Measurements from ENCODE around the gene PPP2R5C.

Gene PPP2R5C

GRCh38 chr14:101908795-101909194 is 147.3 kb downstream of the PPP2R5C start:
- no peaks in the 10 kb centered on the region for H3K9me3 ChIP-seq (ENCODE audit: control insufficient read depth, low read length)
- no peak overlapping the region for H3K18ac ChIP-seq (ENCODE audit: low read depth in 1 of 2, low read length in 2 of 2)
- no peak overlapping the region for H3K27ac ChIP-seq (ENCODE audit: low read length, poor library complexity, severe bottlenecking)
- no peak overlapping the region for H3K4ac ChIP-seq (ENCODE audit: low read depth in 1 of 2, low read length in 2 of 2)
- no peak overlapping the region for H2AK5ac ChIP-seq (ENCODE audit: low read length, severe bottlenecking)
- no peak overlapping the region for H2BK120ac ChIP-seq (ENCODE audit: low read depth, low read length)
- H3K4me3 ChIP-seq (ENCODE audit: insufficient read depth in 1 of 2, low read depth in 1 of 2, low read length in 2 of 2) = no peak overlapping the region
- H3K4me2 ChIP-seq (ENCODE audit: low read length, poor library complexity, severe bottlenecking) = no peak overlapping the region
- H3K9ac ChIP-seq (ENCODE audit: low read length) = no peak overlapping the region
- H3K4me1 ChIP-seq (ENCODE audit: control insufficient read depth, insufficient read depth, low read depth, low read length) = no peaks in the 10 kb centered on the region
- no peak overlapping the region for H4K91ac ChIP-seq (ENCODE audit: low read length)
- H2AFZ ChIP-seq (ENCODE audit: low read depth, low read length) = no peak overlapping the region
- H2BK12ac ChIP-seq (ENCODE audit: low read length in 2 of 2) = no peak overlapping the region
- no peaks in the 10 kb centered on the region for H3K27me3 ChIP-seq (ENCODE audit: control insufficient read depth in 1 of 2, insufficient read depth in 1 of 2, low read length in 2 of 2)
- 98% methylated on average over 7 of the region's 8 CpGs for WGBS
- no peak overlapping the region for H3K23ac ChIP-seq (ENCODE audit: low read length in 2 of 2)
- H2BK5ac ChIP-seq (ENCODE audit: low read depth, low read length, poor library complexity, severe bottlenecking) = no peak overlapping the region
- H2BK15ac ChIP-seq (ENCODE audit: low read depth, poor library complexity, severe bottlenecking) = no peak overlapping the region
- H4K8ac ChIP-seq (ENCODE audit: low read length) = no peak overlapping the region
- no peak for DNase-seq
- peaks cover 49 to 81% of the 10 kb centered on the region in 2 experiments for H3K36me3 ChIP-seq (ENCODE audit: control insufficient read depth in 1 of 2, insufficient read depth in 2 of 2, low read depth in 1 of 2, low read length in 2 of 2)
- H3K14ac ChIP-seq (ENCODE audit: low read length in 2 of 2) = no peak overlapping the region
- peaks cover 10% of the 10 kb centered on the region for H3K79me1 ChIP-seq (replicated peaks; ENCODE audit: low read length, poor library complexity, severe bottlenecking)

GRCh38 chr14:101909371-101910096 is 148.0 kb downstream of the PPP2R5C start:
- no peaks in the 10 kb centered on the region for H3K27me3 ChIP-seq (ENCODE audit: control insufficient read depth in 1 of 2, insufficient read depth in 1 of 2, low read length in 2 of 2)
- H2BK5ac ChIP-seq (ENCODE audit: low read depth, low read length, poor library complexity, severe bottlenecking) = no peak overlapping the region
- no peak overlapping the region for H2AK5ac ChIP-seq (ENCODE audit: low read length, severe bottlenecking)
- H3K23ac ChIP-seq (ENCODE audit: low read length in 2 of 2) = no peak overlapping the region
- H3K4me1 ChIP-seq (ENCODE audit: control insufficient read depth, insufficient read depth, low read depth, low read length) = no peaks in the 10 kb centered on the region
- 98% methylated on average over 9 of the region's 12 CpGs for WGBS
- no peak overlapping the region for H3K27ac ChIP-seq (ENCODE audit: low read length, poor library complexity, severe bottlenecking)
- H3K14ac ChIP-seq (ENCODE audit: low read length in 2 of 2) = no peak overlapping the region
- peaks cover 51 to 83% of the 10 kb centered on the region in 2 experiments for H3K36me3 ChIP-seq (ENCODE audit: control insufficient read depth in 1 of 2, insufficient read depth in 2 of 2, low read depth in 1 of 2, low read length in 2 of 2)
- H3K9me3 ChIP-seq (ENCODE audit: control insufficient read depth, low read length) = no peaks in the 10 kb centered on the region
- H4K91ac ChIP-seq (ENCODE audit: low read length) = no peak overlapping the region
- no peak overlapping the region for H4K8ac ChIP-seq (ENCODE audit: low read length)
- peaks cover 12% of the 10 kb centered on the region for H3K79me1 ChIP-seq (replicated peaks; ENCODE audit: low read length, poor library complexity, severe bottlenecking)
- H3K9ac ChIP-seq (ENCODE audit: low read length) = no peak overlapping the region
- H2AFZ ChIP-seq (ENCODE audit: low read depth, low read length) = no peak overlapping the region
- no peak overlapping the region for H3K4me3 ChIP-seq (ENCODE audit: insufficient read depth in 1 of 2, low read depth in 1 of 2, low read length in 2 of 2)
- no peak overlapping the region for H3K4ac ChIP-seq (ENCODE audit: low read depth in 1 of 2, low read length in 2 of 2)
- no peak for DNase-seq
- no peak overlapping the region for H2BK12ac ChIP-seq (ENCODE audit: low read length in 2 of 2)
- no peak overlapping the region for H2BK15ac ChIP-seq (ENCODE audit: low read depth, poor library complexity, severe bottlenecking)
- H3K18ac ChIP-seq (ENCODE audit: low read depth in 1 of 2, low read length in 2 of 2) = no peak overlapping the region
- no peak overlapping the region for H2BK120ac ChIP-seq (ENCODE audit: low read depth, low read length)
- H3K4me2 ChIP-seq (ENCODE audit: low read length, poor library complexity, severe bottlenecking) = no peak overlapping the region

- DNase-seq = no peak
- H3K4me3 ChIP-seq (ENCODE audit: insufficient read depth in 1 of 2, low read depth in 1 of 2, low read length in 2 of 2) = no peak overlapping the region
- no peaks in the 10 kb centered on the region for H3K9me3 ChIP-seq (ENCODE audit: control insufficient read depth, low read length)
- no peak overlapping the region for H3K9ac ChIP-seq (ENCODE audit: low read length)
- H3K4me2 ChIP-seq (ENCODE audit: low read length, poor library complexity, severe bottlenecking) = no peak overlapping the region
- no peak overlapping the region for H2BK120ac ChIP-seq (ENCODE audit: low read depth, low read length)
- H4K91ac ChIP-seq (ENCODE audit: low read length) = no peak overlapping the region
- H3K4ac ChIP-seq (ENCODE audit: low read depth in 1 of 2, low read length in 2 of 2) = no peak overlapping the region
- 100% methylated on average over 9 of the region's 13 CpGs for WGBS
- H3K18ac ChIP-seq (ENCODE audit: low read depth in 1 of 2, low read length in 2 of 2) = no peak overlapping the region
- H2BK15ac ChIP-seq (ENCODE audit: low read depth, poor library complexity, severe bottlenecking) = no peak overlapping the region
- no peak overlapping the region for H3K27ac ChIP-seq (ENCODE audit: low read length, poor library complexity, severe bottlenecking)
- peaks cover 13% of the 10 kb centered on the region for H3K4me1 ChIP-seq (ENCODE audit: control insufficient read depth, insufficient read depth, low read depth, low read length)
- H3K14ac ChIP-seq (ENCODE audit: low read length in 2 of 2) = no peak overlapping the region
- H4K8ac ChIP-seq (ENCODE audit: low read length) = no peak overlapping the region
- no peak overlapping the region for H3K23ac ChIP-seq (ENCODE audit: low read length in 2 of 2)
- no peak overlapping the region for H2BK12ac ChIP-seq (ENCODE audit: low read length in 2 of 2)
- H2AFZ ChIP-seq (ENCODE audit: low read depth, low read length) = no peak overlapping the region
- no peak overlapping the region for H2BK5ac ChIP-seq (ENCODE audit: low read depth, low read length, poor library complexity, severe bottlenecking)
- no peaks in the 10 kb centered on the region for H3K27me3 ChIP-seq (ENCODE audit: control insufficient read depth in 1 of 2, insufficient read depth in 1 of 2, low read length in 2 of 2)
- no peak overlapping the region for H2AK5ac ChIP-seq (ENCODE audit: low read length, severe bottlenecking)
- H3K79me1 ChIP-seq (replicated peaks; ENCODE audit: low read length, poor library complexity, severe bottlenecking) = peaks cover 20% of the 10 kb centered on the region
- peaks cover 55 to 56% of the 10 kb centered on the region in 2 experiments for H3K36me3 ChIP-seq (ENCODE audit: control insufficient read depth in 1 of 2, insufficient read depth in 2 of 2, low read depth in 1 of 2, low read length in 2 of 2)
Observed at GRCh38 chr14:101912841-101913240, 151.3 kb downstream of the PPP2R5C start.

- Histone ChIP-seq H2BK15ac (ENCODE audit: low read depth, poor library complexity, severe bottlenecking) (no peak overlapping the region), H3K9me3 (ENCODE audit: control insufficient read depth, low read length) (no peaks in the 10 kb centered on the region), H2BK12ac (ENCODE audit: low read length in 2 of 2) (no peak overlapping the region), H3K27ac (ENCODE audit: low read length, poor library complexity, severe bottlenecking) (no peak overlapping the region), H3K4me2 (ENCODE audit: low read length, poor library complexity, severe bottlenecking) (no peak overlapping the region), H3K79me1 (replicated peaks; ENCODE audit: low read length, poor library complexity, severe bottlenecking) (peaks cover 19% of the 10 kb centered on the region), H3K36me3 (ENCODE audit: control insufficient read depth in 1 of 2, insufficient read depth in 2 of 2, low read depth in 1 of 2, low read length in 2 of 2) (peaks cover 44 to 50% of the 10 kb centered on the region in 2 experiments), H3K9ac (ENCODE audit: low read length) (no peak overlapping the region), H3K14ac (ENCODE audit: low read length in 2 of 2) (no peak overlapping the region), H4K8ac (ENCODE audit: low read length) (no peak overlapping the region), H2AK5ac (ENCODE audit: low read length, severe bottlenecking) (no peak overlapping the region), H3K4me3 (ENCODE audit: insufficient read depth in 1 of 2, low read depth in 1 of 2, low read length in 2 of 2) (no peak overlapping the region), H3K23ac (ENCODE audit: low read length in 2 of 2) (no peak overlapping the region), H2BK120ac (ENCODE audit: low read depth, low read length) (no peak overlapping the region), H3K4ac (ENCODE audit: low read depth in 1 of 2, low read length in 2 of 2) (no peak overlapping the region), H3K18ac (ENCODE audit: low read depth in 1 of 2, low read length in 2 of 2) (no peak overlapping the region), H3K4me1 (ENCODE audit: control insufficient read depth, insufficient read depth, low read depth, low read length) (peaks cover 13% of the 10 kb centered on the region), H4K91ac (ENCODE audit: low read length) (no peak overlapping the region), H2BK5ac (ENCODE audit: low read depth, low read length, poor library complexity, severe bottlenecking) (no peak overlapping the region), H2AFZ (ENCODE audit: low read depth, low read length) (no peak overlapping the region), H3K27me3 (ENCODE audit: control insufficient read depth in 1 of 2, insufficient read depth in 1 of 2, low read length in 2 of 2) (no peaks in the 10 kb centered on the region)
- WGBS = 98% methylated on average over 8 of the region's 8 CpGs
- no peak for DNase-seq
Observed at GRCh38 chr14:101914083-101914482, 152.6 kb downstream of the PPP2R5C start.

All from mesenchymal stem cell (in vitro differentiated cells and primary cell).